Measurements from ENCODE around the gene STX11.

- TF ChIP-seq CTCF (IDR thresholded peaks at IDR 0.05): no peak
- no peak for TF ChIP-seq POLR2A (IDR thresholded peaks at IDR 0.05)
Measured at GRCh38 chr6:144232832-144233230, 82.5 kb downstream of the STX11 start.

Measured in gastroesophageal sphincter (tissue), 3 donors.